Measurements from ENCODE around the gene FBF1.

DNA sequence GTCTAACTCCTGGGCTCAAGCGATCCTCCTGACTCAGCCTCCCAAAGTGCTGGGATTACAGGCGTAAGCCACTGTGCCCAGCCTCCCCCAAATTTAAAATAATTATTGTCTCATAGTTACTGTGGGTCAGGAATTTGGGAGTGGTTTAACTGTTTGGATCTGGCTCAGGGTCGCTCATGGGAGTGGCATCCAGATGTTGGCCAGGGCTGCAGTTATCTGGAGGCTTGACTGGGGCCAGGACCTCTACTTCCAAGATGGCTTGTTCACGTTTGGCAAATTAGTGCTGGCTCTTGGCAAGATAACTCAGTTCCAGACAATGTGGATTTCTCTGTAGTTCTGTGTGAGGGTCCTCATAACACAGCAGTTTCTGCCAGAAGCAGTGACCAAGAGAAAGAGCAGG is 46.2 kb upstream of the FBF1 start:
- TF ChIP-seq, protein P1, sequence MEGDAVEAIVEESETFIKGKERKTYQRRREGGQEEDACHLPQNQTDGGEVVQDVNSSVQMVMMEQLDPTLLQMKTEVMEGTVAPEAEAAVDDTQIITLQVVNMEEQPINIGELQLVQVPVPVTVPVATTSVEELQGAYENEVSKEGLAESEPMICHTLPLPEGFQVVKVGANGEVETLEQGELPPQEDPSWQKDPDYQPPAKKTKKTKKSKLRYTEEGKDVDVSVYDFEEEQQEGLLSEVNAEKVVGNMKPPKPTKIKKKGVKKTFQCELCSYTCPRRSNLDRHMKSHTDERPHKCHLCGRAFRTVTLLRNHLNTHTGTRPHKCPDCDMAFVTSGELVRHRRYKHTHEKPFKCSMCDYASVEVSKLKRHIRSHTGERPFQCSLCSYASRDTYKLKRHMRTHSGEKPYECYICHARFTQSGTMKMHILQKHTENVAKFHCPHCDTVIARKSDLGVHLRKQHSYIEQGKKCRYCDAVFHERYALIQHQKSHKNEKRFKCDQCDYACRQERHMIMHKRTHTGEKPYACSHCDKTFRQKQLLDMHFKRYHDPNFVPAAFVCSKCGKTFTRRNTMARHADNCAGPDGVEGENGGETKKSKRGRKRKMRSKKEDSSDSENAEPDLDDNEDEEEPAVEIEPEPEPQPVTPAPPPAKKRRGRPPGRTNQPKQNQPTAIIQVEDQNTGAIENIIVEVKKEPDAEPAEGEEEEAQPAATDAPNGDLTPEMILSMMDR (IDR thresholded peaks at IDR 0.05; ENCODE audit: extremely low read depth in 1 of 2, insufficient read depth in 1 of 2, low read depth in 1 of 2, low read length in 2 of 2), result no peak
- TF ChIP-seq POLR2A (IDR thresholded peaks at IDR 0.05; ENCODE audit: low read depth, low read length) (no peak), POLR2AphosphoS5 (IDR thresholded peaks at IDR 0.05; ENCODE audit: insufficient read depth, low read depth, low read length) (no peak), EZH2 (IDR thresholded peaks at IDR 0.05; ENCODE audit: borderline replicate concordance, low read depth, low read length, severe bottlenecking) (no peak), JUN (IDR thresholded peaks at IDR 0.05; ENCODE audit: borderline replicate concordance, insufficient read depth, insufficient read length, low read depth) (no peak), MYC (IDR thresholded peaks at IDR 0.05; ENCODE audit: low read depth, low read length) (no peak)
- TF ChIP-seq, protein P2, sequence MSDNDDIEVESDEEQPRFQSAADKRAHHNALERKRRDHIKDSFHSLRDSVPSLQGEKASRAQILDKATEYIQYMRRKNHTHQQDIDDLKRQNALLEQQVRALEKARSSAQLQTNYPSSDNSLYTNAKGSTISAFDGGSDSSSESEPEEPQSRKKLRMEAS (IDR thresholded peaks at IDR 0.05; ENCODE audit: insufficient read depth, insufficient read length), result no peak

Measured in endothelial cell of umbilical vein (primary cell).